HG02571 (cell line): ENCODE results near the gene LRP1B.
"Not testable (repeated sequence)": the region's sequence is repeated elsewhere in the genome, so short reads cannot be mapped to it uniquely, and the experiment has no call there.

Experiments
- ATAC-seq: cut with Tn5 transposase; IDR thresholded peaks from one replicate; pipeline ENCODE4 v1.9.1; 2021; ENCODE audit warnings: mild to moderate bottlenecking, moderate library complexity; ENCODE audit not compliant: unreplicated experiment

Gene LRP1B

DNA sequence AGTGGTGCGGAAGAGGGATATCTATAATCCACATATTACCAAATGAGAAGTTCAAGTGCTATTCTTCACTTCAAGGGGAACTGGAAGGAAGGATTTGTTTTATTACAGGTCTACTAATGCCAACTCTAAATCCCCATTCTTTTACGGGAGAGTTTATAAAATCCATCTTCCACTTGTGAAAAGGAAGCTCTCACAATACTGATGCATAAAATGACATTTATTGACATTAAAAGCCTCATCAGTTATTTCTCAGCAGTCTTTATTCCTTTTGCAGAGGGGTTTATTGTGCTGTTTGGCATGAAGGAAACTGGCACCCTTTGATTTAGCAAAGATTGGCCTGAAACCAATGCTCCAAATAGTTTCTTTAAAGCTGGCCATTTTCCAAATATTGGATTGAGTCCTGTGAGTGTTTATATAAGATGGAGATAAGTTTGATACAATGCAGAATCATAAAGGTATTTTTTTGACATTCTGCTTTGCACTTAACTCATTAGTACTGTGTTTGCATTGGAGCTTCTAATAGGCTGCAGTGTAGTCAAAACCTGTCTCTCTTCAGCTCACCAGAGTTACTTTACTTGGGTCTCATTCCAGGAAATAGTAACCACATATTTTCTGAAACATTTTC, 26.6 kb downstream of the LRP1B start:
- no peak for ATAC-seq

DNA sequence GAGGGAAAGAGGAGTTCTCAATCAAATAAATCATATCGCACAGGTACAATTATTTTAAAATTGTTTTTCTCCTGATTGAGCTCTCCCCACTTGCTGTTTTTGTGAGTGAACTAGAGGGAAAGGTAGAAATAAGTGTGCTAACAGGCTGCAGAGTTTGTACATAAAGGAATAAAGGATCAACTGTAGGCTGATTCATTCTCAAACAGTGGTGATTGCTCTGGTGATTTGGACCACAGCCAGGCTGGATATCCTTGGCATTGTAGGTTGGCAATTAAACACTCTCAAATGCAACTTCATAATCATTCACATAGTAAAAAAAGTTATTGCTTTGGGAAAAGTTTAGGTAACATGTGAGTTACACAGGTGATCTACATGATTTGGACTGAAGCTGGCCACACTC, 29.8 kb downstream of the LRP1B start:
- ATAC-seq: no peak

- no peak for ATAC-seq
These were observed 30.5 kb downstream of the LRP1B start for GRCh38 chr2:142100139-142100873.

GRCh38 chr2:142097711-142098110, 33.1 kb downstream of the LRP1B start:
- ATAC-seq: no peak

GRCh38 chr2:142095647-142096046, 35.2 kb downstream of the LRP1B start:
- no peak for ATAC-seq

GRCh38 chr2:142094233-142094632, 36.6 kb downstream of the LRP1B start:
- ATAC-seq: no peak

GRCh38 chr2:142088058-142088568, 42.7 kb downstream of the LRP1B start:
- ATAC-seq: no peak

GRCh38 chr2:142087585-142087984, 43.2 kb downstream of the LRP1B start:
- not testable (repeated sequence) for ATAC-seq

- no peak for ATAC-seq
These were observed 48.4 kb downstream of the LRP1B start for GRCh38 chr2:142082368-142082767.

DNA sequence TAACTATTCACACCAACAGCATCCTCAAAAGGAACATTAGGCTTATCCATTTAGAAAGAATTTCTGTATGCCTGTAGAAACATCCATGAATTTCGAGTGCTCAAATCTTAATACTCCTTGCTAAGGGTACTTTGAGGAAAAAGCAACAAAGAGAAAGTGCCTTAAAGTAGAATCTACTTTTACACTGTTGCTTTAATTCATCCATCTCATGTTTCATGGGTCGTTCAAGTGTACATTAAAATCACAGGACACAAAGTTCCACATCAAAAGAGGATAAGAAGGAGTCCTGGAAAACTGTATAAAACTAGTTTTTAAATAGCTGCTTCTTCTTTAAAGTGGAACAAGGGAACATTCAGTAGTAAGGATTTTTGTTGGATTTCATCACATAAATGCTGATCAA, 54.5 kb downstream of the LRP1B start:
- ATAC-seq: no peak

DNA sequence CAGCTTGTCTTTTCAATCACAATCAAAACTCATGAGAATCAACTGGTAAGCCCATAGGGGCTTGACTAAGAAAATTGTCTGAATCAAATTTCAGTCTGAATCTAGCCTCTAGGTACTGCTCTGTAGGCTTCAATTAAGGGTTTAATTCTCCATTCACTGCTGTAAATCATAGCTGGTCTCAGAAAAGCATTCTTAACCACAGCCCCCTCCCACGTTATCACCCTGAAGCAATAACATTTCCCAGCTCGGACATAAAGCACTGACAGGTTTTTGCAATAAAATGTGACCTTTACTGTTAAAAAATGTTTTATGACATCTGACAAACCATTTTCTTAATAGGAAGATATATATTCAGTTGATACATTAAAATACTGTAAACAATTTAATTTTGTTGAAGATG, 55.0 kb downstream of the LRP1B start:
- ATAC-seq: no peak

GRCh38 chr2:142069251-142069888, 61.4 kb downstream of the LRP1B start:
- ATAC-seq: no peak

- no peak for ATAC-seq
These were observed 65.1 kb downstream of the LRP1B start for GRCh38 chr2:142065700-142066099.

- no peak for ATAC-seq
These were observed 65.7 kb downstream of the LRP1B start for GRCh38 chr2:142065156-142065555.

DNA sequence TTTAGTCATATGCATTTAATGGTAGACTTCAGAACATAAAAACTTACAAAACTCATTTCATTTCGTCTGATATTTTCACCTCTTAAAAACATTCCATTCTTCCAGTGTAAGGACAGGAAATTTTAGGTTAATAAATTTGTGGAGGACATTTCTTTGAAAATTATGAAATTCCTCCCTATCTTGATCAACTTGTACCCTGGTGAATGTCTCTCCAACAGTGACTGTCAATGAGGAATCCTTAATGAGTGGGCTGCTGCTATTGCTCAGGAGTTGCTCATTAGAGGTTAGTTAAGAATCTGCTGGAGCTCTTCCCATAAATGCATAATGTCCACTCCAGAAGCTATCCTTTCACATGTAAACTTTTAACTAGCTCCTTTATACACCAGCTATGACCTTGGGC, 69.1 kb downstream of the LRP1B start:
- ATAC-seq: no peak

DNA sequence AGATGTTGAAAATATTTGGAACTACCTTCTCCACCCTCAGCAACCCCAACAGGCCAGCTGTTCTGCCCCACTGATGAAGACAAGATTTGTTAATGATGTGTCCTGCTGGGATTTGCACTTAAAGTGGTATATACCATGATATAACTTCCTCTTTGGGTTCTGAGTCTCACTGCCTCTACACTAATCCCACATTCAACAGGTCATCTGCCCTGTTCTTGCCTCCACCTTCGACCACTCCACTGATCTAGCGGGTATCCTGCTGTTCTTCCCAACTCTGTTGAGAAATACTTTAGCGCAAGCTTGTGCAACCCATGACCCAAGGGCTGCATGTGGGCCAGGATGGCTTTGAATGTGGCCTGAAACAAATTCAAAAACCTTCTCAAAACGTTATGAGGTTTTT, 72.7 kb downstream of the LRP1B start:
- no peak for ATAC-seq

- ATAC-seq: no peak
These were observed 74.0 kb downstream of the LRP1B start for GRCh38 chr2:142056784-142057183.

GRCh38 chr2:142052220-142052863, 78.5 kb downstream of the LRP1B start:
- ATAC-seq: no peak

GRCh38 chr2:142048581-142048980, 82.2 kb downstream of the LRP1B start:
- no peak for ATAC-seq

DNA sequence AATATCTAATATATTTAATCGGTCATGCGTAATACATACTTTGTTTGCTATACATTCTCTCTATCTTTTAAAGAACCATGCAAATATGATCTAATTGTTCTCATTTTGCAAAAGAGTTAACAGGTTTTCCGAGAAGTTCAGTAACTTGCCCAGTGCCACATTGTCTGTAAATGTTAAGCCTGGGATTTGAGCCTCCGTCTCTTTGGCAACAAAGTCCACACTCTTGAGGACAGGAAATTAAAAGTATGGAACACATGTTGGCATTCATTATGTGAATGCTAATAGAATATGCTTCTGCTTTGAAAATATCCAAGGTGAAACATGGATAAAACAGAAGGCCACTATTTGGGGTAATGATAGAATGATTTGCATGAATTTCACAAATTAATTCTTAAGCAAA, 85.2 kb downstream of the LRP1B start:
- ATAC-seq: no peak

GRCh38 chr2:142044197-142044596, 86.6 kb downstream of the LRP1B start:
- no peak for ATAC-seq
